HuH-7.5 (cell line): ENCODE measurements around the gene TMEM169.

Experiments
- DNase-seq: peaks from one replicate; pipeline ENCODE4 v3.0.0; 2011; ENCODE audit warnings: low spot score

Gene TMEM169

GRCh38 chr2:216104691-216105090, 23.0 kb downstream of the TMEM169 start:
- no peak for DNase-seq

- DNase-seq, result no peak
Observed at GRCh38 chr2:216107320-216107719, 25.6 kb downstream of the TMEM169 start.

DNA sequence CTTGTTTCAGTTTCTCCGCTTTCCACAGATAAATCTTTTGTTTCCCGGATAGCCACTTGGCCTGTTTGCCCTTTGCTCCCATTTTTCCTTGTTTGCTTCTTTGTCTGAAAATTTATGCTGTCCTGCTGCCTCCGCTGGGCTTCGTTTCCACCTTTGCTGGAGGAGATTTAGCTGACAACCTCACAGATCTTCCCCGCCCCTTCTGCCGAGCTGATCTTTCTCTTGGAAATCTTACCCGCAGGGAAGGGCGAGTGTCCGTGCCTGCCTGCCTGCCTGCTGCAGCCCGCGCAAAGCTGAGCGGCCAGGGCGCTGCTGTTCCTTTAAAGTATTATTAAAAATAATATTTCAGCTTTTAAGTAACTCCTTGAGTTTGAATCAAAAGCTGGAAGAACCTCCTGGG, 26.0 kb downstream of the TMEM169 start:
- no peak for DNase-seq

GRCh38 chr2:216108310-216108966, 26.7 kb downstream of the TMEM169 start:
- no peak for DNase-seq

DNA sequence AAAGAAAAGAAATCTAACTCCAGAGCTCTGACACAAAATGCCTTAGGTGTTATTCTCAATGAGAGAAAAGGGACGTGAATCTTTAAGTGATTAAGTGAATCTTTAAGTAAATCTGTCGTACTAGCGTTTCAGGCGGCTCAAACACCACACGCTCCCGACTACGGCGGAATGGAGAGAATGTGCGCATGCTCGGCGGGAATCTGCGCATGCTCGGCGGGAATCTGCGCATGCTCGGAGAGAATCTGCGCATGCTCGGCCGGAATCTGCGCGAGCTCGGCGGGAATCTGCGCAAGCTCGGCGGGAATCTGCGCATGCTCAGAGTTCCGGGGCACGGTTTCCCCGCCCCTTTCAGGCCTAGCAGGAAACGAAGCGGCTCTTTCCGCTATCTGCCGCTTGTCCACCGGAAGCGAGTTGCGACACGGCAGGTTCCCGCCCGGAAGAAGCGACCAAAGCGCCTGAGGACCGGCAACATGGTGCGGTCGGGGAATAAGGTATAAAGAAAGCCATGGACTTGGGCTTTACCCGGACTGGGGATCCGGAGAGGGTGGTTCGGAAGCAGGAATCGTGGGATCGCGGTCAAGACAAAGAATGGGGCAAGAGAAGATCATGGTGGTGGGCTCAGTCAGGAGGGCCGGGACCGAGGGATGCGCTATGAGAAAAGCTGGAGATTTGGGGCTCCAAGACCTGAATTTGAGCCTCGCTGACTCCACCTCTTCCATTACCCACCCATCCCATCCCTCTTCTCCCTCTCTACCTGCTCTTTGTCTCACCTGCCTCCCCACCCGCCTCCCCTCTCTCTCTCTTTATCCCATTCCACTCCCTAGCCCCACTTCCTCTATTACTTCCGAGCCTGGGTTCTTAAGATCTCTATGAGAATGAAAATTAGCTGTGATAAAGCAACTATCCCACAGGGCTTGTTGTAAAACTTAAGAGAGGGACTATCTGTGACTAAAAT, 27.5 kb downstream of the TMEM169 start, which contains the start of gene XRCC5:
Gene XRCC5, plus strand, starts transcription at position 382 of the 955 bp plus-strand sequence. Its CDS starts 89 bp downstream, at position 471.
- DNase-seq, result peak; percentile 70

DNA sequence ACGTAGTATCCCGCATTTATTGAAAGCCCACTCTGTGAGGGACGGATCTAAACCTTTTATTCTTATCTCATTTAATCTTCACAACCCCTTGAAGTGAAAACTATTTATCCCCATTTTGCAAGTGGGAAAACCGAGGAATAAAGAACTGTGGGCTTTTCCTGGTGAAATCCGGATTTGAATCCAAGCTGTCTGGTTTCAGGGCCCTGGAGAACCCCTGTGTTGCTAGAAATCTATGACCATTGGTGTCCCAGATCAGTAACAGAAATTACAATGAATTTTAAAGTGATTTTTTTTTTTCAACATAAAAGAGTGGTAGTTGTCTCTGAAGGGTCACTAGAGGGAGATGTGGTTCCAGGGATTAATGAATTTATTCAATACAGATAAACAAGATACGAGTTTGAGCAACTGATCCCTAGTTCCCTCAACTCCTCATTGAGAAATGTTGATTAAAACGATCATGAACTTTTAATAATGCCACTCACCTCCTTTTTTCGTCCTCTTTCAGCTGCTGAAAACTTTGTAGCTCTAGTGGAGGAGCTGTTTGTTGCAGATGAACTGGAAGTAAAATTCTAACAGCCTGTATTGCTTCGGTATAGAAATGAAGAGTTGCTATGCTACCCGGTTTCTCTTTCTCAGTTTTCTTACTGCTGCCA, 28.4 kb downstream of the TMEM169 start:
- no peak for DNase-seq

- DNase-seq, result no peak
Observed at GRCh38 chr2:216110620-216111019, 28.9 kb downstream of the TMEM169 start.

DNA sequence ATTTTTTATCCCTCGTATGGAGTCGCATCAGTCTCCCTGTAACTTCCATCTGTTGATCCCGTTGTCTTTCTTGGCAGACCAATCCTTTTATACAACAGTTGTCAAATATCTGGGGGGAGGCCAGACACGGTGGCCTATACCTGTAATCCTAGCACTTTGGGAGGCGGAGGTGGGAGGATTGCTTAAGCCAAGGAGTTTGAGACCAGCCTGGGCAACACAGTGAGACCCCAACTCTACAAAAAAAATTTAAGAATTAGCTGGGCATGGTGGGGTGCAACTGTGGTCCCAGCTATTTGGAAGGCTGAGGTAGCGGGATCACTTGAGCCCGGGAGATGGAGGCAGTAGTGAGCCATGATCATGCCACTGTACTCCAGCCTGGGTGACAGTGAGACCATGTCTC, 29.4 kb downstream of the TMEM169 start:
- DNase-seq, result no peak

GRCh38 chr2:216112926-216113325, 31.2 kb downstream of the TMEM169 start:
- no peak for DNase-seq

- DNase-seq, result no peak
Observed at GRCh38 chr2:216113572-216113971, 31.9 kb downstream of the TMEM169 start.

- no peak for DNase-seq
Observed at GRCh38 chr2:216114382-216114713, 32.6 kb downstream of the TMEM169 start.

DNA sequence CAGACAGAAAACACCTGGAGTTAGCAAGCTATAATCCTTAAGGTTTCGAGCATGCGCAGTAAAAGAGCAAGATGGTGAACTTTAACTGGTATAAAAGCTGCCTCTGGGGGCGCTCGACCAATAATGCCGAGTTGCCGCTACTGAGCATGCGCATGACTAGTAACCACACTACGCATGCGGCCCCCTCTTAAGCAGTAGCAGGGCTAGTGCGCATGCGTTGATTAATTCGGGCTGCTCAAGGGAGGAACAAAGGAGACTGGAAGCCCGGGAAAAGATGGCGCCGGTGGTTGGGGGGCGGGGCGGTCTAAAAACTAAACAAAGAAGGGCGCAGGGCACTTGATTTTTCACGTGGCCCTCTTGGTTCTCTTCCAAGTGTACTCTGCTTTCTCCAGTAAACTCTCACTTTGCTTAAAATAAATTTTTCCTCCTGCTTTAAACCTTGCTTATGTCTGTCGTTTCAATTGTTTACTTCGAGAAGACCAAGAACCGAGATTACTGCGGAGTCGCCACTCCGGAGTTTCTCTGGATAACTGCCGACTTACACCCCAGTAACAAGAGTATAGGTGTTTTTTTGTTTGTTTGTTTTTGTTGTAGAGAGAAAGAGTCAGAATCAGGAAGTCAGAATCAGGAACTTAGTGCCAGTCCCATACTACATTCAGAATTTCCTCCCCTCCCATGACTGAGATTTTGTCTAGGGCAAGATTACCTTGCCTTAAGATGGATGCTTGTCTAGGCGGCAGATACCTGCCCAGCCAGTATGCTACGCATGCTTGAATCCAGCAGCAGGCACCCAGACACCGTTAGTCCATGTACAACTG, 33.2 kb downstream of the TMEM169 start:
- DNase-seq, result peak; percentile 79

GRCh38 chr2:216116418-216116817, 34.7 kb downstream of the TMEM169 start:
- no peak for DNase-seq

DNA sequence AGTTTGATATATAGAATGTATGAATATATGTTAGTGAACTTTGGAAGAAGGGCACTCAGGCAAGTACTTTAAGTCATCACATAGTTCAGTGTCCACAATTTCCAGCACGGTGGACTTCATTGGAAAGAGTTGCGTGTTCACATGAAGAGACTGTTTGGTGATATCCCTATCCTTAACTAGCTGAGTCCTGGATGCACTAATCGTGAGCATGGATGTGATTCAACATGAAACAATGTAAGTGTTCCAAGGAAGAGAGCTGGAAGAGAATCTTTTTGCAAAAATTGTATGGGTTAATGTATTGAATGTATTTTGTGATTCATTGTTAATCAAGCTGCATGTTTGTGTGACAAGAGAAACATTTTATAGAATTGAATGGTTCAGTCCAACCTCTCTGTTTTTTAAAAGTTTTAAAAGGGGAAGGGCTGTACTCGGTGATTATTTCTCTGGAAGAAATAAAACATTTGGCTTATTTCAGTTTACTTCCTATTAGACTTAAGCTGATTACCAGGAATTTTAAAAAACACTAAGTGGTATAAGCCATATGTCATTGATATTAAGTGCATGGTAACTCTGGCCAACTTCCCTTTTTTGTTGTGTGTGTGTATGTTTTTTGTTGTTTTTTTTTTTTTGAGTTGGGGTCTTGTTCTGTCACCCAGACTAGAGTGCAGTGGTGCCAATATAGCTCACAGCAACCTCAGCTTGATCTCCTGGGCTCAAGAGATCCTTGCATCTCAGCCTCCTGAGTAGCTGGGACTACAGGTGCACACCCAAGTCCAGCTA, 36.0 kb downstream of the TMEM169 start:
- DNase-seq, result no peak

- DNase-seq, result no peak
Observed at GRCh38 chr2:216118474-216118873, 36.8 kb downstream of the TMEM169 start.

DNA sequence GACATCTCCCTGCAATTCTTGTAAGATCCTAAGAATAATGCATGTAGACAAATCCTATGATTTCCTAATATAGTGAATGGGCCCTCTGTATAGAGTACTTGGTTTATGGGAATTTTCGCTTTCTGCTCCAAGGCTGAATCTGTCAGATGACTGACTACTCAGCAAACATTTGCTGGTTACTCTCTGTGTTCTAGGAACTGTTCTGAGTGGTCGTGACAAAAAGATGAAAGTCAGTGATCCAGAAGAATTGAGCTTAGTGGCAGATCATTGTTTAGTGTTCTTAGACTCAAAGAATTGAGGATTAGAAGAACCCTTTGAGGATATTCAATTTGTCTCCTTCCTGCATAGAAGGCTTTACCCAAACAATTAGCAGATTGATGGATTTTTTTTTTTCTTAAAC, 37.4 kb downstream of the TMEM169 start:
- DNase-seq, result no peak

DNA sequence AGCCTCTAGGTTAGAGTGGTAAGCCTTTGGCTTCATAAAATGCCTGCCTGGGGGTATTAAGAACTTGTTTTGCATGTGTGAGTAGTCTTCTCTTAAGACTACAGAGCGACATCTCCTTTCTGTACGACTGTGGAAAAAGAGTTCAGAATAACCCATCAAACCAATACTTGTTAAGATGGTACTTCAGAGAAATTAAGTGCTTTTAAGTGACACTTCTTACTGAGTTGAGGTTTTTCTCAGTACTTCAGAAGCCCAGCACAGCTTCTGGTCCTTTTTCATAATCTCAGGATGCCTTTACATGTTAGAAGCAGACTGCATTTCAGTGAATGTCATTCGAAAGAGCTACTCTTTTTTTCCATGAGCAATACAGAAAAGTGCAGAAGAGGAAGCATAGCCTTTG, 38.3 kb downstream of the TMEM169 start:
- DNase-seq, result no peak

DNA sequence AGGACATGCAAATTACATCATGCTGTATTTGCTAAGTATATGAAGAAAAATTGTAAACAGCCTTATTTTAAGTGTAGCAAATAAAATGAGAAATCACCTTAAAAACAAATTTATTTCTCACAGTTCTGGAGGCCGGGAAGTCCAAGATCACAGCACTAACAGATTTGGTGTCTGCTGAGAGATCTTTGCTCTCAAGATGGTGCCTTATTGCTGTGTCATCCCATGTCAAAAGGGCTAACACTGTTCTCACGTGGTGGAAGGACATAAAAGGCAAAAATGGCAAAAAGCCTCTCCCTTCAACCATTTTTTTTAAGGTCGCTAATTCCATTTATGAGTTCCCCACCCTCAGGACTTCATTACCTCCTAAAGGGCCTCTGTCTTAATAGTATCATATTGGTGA, 39.5 kb downstream of the TMEM169 start:
- DNase-seq, result no peak

- DNase-seq, result no peak
Observed at GRCh38 chr2:216126943-216127342, 45.2 kb downstream of the TMEM169 start.

DNA sequence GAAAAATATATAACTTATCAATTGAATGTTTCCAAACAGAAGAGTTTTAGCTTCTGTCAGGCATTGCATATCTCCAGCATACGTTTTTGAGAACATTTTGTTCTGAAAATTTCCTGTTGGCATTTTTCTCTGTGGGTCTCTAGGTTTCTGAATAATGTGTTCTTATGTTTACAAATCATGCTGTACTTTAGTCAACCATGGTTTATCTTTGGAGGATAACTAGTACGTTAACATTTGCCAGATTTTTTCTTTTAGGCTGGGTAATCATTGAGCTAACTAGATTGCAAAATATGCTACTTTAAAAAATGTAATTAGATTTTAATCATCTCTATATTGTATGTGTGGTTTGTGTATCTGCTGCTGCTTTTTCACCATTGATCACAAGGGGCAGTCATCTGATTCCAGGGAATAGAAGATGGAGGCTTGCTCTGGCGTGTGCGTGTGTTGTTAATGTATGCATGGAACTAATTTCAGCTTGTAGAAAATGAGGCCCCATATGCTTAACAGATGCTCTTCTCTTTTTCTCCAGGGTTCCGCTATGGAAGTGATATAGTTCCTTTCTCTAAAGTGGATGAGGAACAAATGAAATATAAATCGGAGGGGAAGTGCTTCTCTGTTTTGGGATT, 48.7 kb downstream of the TMEM169 start:
- no peak for DNase-seq
